MM.1S (cell line): ENCODE data around the gene TRIM32.

Experiments used
- DNase-seq: peaks from one replicate; pipeline ENCODE4 v3.0.0-alpha.2; 2015
- H2AFZ ChIP-seq: fragments of 300-600 bp; sonication (generic); 2 replicates; pipeline ENCODE4 v1.6.0; 2016; ENCODE audit warnings: antibody characterized with exemption, low read length
- H3F3A ChIP-seq: fragments of 300-600 bp; sonication (generic); 2 replicates; pipeline ENCODE4 v1.6.1; 2016; ENCODE audit warnings: mild to moderate bottlenecking, antibody characterized with exemption, low read length, moderate library complexity, mixed read lengths; ENCODE audit not compliant: insufficient read depth
- H3K27ac ChIP-seq: fragments of 300-600 bp; sonication (generic); 2 replicates; pipeline ENCODE4 v1.5.1; 2016; ENCODE audit warnings: mild to moderate bottlenecking, low read length
- H3K27me3 ChIP-seq: fragments of 300-600 bp; sonication (generic); replicated peaks from 2 replicates; pipeline ENCODE4 v1.6.0; 2016; ENCODE audit warnings: low read length; ENCODE audit not compliant: insufficient read depth
- H3K36me3 ChIP-seq: fragments of 300-600 bp; sonication (generic); replicated peaks from 2 replicates; pipeline ENCODE4 v1.6.1; 2016; ENCODE audit warnings: mild to moderate bottlenecking, low read length, mixed read lengths; ENCODE audit not compliant: insufficient read depth
- H3K4me1 ChIP-seq: fragments of 300-600 bp; sonication (generic); 2 replicates; pipeline ENCODE4 v1.6.1; 2016; ENCODE audit warnings: low read length, mixed read lengths
- H3K4me2 ChIP-seq: fragments of 300-600 bp; sonication (generic); 2 replicates; pipeline ENCODE4 v1.6.0; 2016; ENCODE audit warnings: low read depth, low read length
- H3K4me3 ChIP-seq: fragments of 300-600 bp; sonication (generic); 2 replicates; pipeline ENCODE4 v1.5.1; 2016; ENCODE audit warnings: low read length, mixed read lengths
- H3K79me2 ChIP-seq: fragments of 300-600 bp; sonication (generic); 2 replicates; pipeline ENCODE4 v1.6.1; 2016; ENCODE audit warnings: mixed run types, low read length, mixed read lengths
- H3K9ac ChIP-seq: fragments of 300-600 bp; sonication (generic); 2 replicates; pipeline ENCODE4 v1.6.1; 2016; ENCODE audit warnings: low read length, mixed read lengths
- H3K9me2 ChIP-seq: fragments of 300-600 bp; sonication (generic); replicated peaks from 2 replicates; pipeline ENCODE4 v1.6.1; 2016; ENCODE audit warnings: mild to moderate bottlenecking, low read length, mixed read lengths; ENCODE audit not compliant: insufficient read depth
- H3K9me3 ChIP-seq: fragments of 300-600 bp; sonication (generic); replicated peaks from 2 replicates; pipeline ENCODE4 v1.6.1; 2016; ENCODE audit warnings: mild to moderate bottlenecking, low read length, mixed read lengths; ENCODE audit not compliant: insufficient read depth
- H4K20me1 ChIP-seq: fragments of 300-600 bp; sonication (generic); 2 replicates; pipeline ENCODE4 v1.6.1; 2016; ENCODE audit warnings: mild to moderate bottlenecking, low read length, moderate library complexity, mixed read lengths; ENCODE audit not compliant: insufficient read depth
- EZH2 ChIP-seq: fragments of 300-600 bp; sonication (generic); optimal IDR thresholded peaks from 2 replicates; pipeline ENCODE3; 2017; ENCODE audit warnings: low read depth, mild to moderate bottlenecking, antibody characterized with exemption, low read length, mixed read lengths
- EZH2phosphoT487 ChIP-seq: fragments of 300-600 bp; sonication (generic); IDR thresholded peaks from 2 replicates; pipeline ENCODE4 v1.6.1; 2018; ENCODE audit warnings: antibody characterized with exemption, low read length
- TF ChIP-seq, protein P1 (sequence below): fragments of 300-600 bp; sonication (generic); IDR thresholded peaks from 2 replicates; pipeline ENCODE4 v1.5.1; 2016; ENCODE audit warnings: antibody characterized with exemption, low read length, mixed read lengths

The TRIM32 gene

DNA sequence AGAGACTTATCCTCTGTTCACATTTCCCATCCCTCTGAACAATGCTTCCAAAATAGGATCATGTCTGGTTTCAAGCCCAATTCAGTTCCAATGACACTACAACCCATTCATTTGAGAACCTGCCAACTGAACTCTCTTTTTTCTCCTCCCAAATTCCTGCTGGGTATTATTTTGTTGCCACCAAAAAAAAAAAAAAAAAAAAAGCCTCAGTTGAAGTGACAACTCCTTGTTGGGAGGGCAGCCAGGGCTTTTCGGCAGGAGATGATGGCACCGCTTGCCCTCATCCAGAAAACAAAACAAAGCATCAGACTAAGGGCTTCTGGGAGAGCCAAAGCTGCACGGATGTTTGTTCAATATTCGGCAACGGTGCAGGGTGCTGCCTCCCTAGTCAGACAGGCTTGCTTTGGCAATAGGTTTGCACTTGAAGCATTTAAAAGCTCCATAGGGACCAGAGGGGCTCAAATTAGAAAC lies 30.6 kb upstream of the TRIM32 start:
- H2AFZ ChIP-seq: no peak overlapping the region
- no peak overlapping the region for H3K27ac ChIP-seq
- no peak for DNase-seq
- no peak overlapping the region for H3K9ac ChIP-seq
- H3K27me3 ChIP-seq: no peaks in the 10 kb centered on the region
- H3K4me1 ChIP-seq: no peaks in the 10 kb centered on the region
- no peaks in the 10 kb centered on the region for H3K36me3 ChIP-seq
- no peak overlapping the region for H3K4me2 ChIP-seq
- H3K4me3 ChIP-seq: no peak overlapping the region
- H3K9me3 ChIP-seq: no peaks in the 10 kb centered on the region
- H4K20me1 ChIP-seq: no peaks in the 10 kb centered on the region
- TF ChIP-seq, protein P1, sequence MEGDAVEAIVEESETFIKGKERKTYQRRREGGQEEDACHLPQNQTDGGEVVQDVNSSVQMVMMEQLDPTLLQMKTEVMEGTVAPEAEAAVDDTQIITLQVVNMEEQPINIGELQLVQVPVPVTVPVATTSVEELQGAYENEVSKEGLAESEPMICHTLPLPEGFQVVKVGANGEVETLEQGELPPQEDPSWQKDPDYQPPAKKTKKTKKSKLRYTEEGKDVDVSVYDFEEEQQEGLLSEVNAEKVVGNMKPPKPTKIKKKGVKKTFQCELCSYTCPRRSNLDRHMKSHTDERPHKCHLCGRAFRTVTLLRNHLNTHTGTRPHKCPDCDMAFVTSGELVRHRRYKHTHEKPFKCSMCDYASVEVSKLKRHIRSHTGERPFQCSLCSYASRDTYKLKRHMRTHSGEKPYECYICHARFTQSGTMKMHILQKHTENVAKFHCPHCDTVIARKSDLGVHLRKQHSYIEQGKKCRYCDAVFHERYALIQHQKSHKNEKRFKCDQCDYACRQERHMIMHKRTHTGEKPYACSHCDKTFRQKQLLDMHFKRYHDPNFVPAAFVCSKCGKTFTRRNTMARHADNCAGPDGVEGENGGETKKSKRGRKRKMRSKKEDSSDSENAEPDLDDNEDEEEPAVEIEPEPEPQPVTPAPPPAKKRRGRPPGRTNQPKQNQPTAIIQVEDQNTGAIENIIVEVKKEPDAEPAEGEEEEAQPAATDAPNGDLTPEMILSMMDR: no peak
- no peak for TF ChIP-seq EZH2phosphoT487
- H3K9me2 ChIP-seq: no peaks in the 10 kb centered on the region
- no peaks in the 10 kb centered on the region for H3F3A ChIP-seq
- no peaks in the 10 kb centered on the region for H3K79me2 ChIP-seq

DNA sequence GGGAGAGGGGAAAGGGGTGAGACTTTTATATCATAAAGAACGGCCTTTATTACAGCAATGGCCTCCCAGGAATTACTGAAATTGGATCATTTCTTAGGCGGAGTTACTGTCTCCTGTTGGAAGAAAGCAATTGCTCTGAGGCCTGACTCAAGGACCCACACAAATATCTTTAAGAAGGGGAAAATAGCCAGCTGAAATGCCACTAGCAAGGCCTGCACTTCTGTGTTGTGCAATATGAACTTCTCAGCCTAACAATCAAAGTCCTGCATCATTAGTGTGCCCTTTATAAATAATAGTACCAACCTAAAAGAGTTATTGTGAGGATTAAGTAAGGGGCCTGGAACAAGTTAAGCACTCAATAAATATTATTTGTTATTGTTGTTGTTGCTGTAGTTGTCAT lies 30.1 kb upstream of the TRIM32 start:
- H3K9me2 ChIP-seq: no peaks in the 10 kb centered on the region

DNA sequence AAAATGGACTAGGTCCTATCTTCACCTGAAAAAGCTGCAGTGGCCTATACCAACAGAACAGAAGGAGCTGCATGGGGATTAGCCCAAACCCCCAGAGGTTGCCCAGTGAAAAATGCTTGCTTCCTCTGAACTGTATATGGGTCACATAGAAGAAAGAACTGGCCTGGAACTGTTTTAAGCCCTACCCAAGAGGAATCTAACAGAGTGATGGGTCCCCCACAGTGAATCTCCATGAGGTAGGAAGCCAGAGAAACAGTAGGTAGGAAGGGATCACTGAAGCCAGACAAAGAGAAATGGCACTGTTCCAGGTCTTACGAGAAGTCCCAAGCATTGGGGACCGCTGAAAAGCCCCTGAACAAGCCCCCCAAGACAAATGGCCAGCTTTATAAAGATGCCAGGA lies 28.8 kb upstream of the TRIM32 start:
- no peaks in the 10 kb centered on the region for H3K9me2 ChIP-seq
- H3K27ac ChIP-seq: no peak overlapping the region
- no peak overlapping the region for H3K9ac ChIP-seq
- no peak overlapping the region for H3K4me2 ChIP-seq
- no peak overlapping the region for H2AFZ ChIP-seq
- H3K79me2 ChIP-seq: no peaks in the 10 kb centered on the region
- no peaks in the 10 kb centered on the region for H3F3A ChIP-seq
- no peaks in the 10 kb centered on the region for H3K9me3 ChIP-seq
- H3K36me3 ChIP-seq: no peaks in the 10 kb centered on the region
- H3K4me1 ChIP-seq: no peaks in the 10 kb centered on the region
- no peaks in the 10 kb centered on the region for H3K27me3 ChIP-seq
- no peak for TF ChIP-seq EZH2
- TF ChIP-seq EZH2phosphoT487: no peak
- no peak for DNase-seq
- no peak overlapping the region for H3K4me3 ChIP-seq
- H4K20me1 ChIP-seq: no peaks in the 10 kb centered on the region

More for the DNA sequence above, 30.1 kb upstream of the TRIM32 start:
- Histone ChIP-seq H3K27ac (no peak overlapping the region), H3K4me3 (no peak overlapping the region), H3K36me3 (no peaks in the 10 kb centered on the region), H3K9me3 (no peaks in the 10 kb centered on the region), H3K4me1 (no peaks in the 10 kb centered on the region), H4K20me1 (no peaks in the 10 kb centered on the region), H3K4me2 (no peak overlapping the region), H3K79me2 (no peaks in the 10 kb centered on the region), H3K9ac (no peak overlapping the region), H2AFZ (no peak overlapping the region), H3K27me3 (no peaks in the 10 kb centered on the region), H3F3A (no peaks in the 10 kb centered on the region)
- no peak for TF ChIP-seq EZH2phosphoT487
- TF ChIP-seq, protein P1: no peak
- no peak for TF ChIP-seq EZH2
- no peak for DNase-seq

DNA sequence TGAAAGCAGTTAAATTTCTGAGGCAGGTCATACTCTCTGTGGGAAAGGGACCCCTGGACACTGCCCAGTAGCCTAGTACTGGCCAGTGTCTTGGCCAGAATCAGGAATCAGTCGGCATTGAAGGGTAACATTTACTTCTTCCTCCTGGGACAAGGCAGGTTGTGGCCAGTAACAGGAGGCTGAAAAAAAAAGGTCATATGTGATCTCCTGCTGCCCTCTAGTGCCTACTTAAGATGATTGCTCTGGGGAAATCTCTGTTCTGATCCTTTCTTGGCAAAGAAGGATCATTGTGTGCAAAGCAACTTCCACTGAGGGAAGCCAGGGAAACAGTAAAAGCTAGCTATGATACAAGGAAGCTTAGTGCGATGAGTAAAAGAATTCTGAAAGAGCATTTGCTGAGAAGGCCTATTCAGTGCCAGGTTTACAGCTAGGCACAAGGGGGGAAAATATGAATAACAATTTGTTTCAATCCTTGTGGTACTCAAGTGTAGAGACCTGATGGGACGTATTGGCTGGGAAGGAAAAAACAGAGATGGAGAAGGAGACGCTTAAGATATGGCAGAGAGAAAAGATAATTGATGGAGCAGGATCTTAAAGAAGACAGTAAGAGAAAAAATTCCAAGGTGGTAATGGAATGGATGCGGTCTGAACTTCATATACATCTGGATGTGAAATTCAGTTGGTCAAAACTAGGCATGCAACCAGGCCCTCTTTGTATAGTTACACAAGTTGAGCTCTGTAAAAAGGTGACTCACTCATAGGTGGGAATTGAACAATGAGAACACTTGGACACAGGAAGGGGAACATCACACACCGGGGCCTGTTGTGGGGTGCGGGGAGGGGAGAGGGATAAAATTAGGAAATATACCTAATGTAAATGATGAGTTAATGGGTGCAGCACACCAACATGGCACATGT lies 25.8 kb upstream of the TRIM32 start:
- Histone ChIP-seq H3K27ac (no peak overlapping the region), H3K9me2 (no peaks in the 10 kb centered on the region), H3K9ac (no peak overlapping the region), H3K4me1 (no peaks in the 10 kb centered on the region), H3K9me3 (no peaks in the 10 kb centered on the region), H3K4me2 (no peak overlapping the region), H3K79me2 (no peaks in the 10 kb centered on the region), H3K4me3 (no peak overlapping the region), H2AFZ (no peak overlapping the region), H3K27me3 (no peaks in the 10 kb centered on the region), H3K36me3 (no peaks in the 10 kb centered on the region), H3F3A (no peaks in the 10 kb centered on the region), H4K20me1 (no peaks in the 10 kb centered on the region)
- peak; percentile 55 for DNase-seq
- TF ChIP-seq EZH2phosphoT487: no peak
- TF ChIP-seq, protein P1: peak; percentile 70
